Panc1 (cell line): ENCODE results near the gene ZNF195. TPM values are rescaled to one million over a fixed set of nuclear protein-coding genes. Genes with fewer than 3 reads are reported as not detected.

Experiments
- ATAC-seq: fragments of 200-7000 bp; cut with Tn5 transposase; 2 replicates; pipeline ENCODE4 v1.9.1; 2020; ENCODE audit warnings: mild to moderate bottlenecking, moderate library complexity
- BruUV-seq: library from RNA; stranded (reverse); fragments of 400-500 nt; replicated peaks from 2 replicates; lab custom pipeline; 2021; lab: Mats Ljungman, UMichigan
- CTCF ChIA-PET: fragments of 300-600 bp; sonication (Branson Sonifier 250); formaldehyde crosslinking; loops from one replicate; lab custom pipeline; 2022; ENCODE audit warnings: antibody characterized with exemption; lab: Charles Lee
- POLR2A ChIA-PET: fragments of 300-600 bp; sonication (Branson Sonifier 250); formaldehyde crosslinking; loops from one replicate; lab custom pipeline; 2022; ENCODE audit warnings: antibody characterized with exemption; lab: Charles Lee
- DNase-seq: peaks from one replicate; pipeline ENCODE4 v3.0.0-alpha.2; 2010; ENCODE audit warnings: low read depth, low spot score
- H3K27ac ChIP-seq: 2 replicates; pipeline ENCODE4 v1.5.1; 2011; ENCODE audit warnings: mild to moderate bottlenecking, low read length, inconsistent platforms
- H3K27me3 ChIP-seq: fragments of 200-500 bp; sonication (Bioruptor generic); 2 replicates; pipeline ENCODE4 v1.6.0; 2014; ENCODE audit warnings: low read length, inconsistent platforms; ENCODE audit not compliant: control insufficient read depth, insufficient read depth
- H3K36me3 ChIP-seq: fragments of 200-500 bp; sonication (Bioruptor generic); 2 replicates; pipeline ENCODE4 v1.5.1; 2014; ENCODE audit warnings: inconsistent platforms, mild to moderate bottlenecking, low read length, moderate library complexity; ENCODE audit not compliant: control insufficient read depth, insufficient read depth
- H3K4me1 ChIP-seq: 2 replicates; pipeline ENCODE4 v1.5.1; 2011; ENCODE audit warnings: inconsistent platforms, mild to moderate bottlenecking, low read length, moderate library complexity; ENCODE audit not compliant: control insufficient read depth, insufficient read depth
- H3K4me3 ChIP-seq, 2 experiments: 2 replicates each; pipeline ENCODE4 v1.5.1; 2011 to 2012; ENCODE audit warnings: low read depth in 2 of 2, low read length in 2 of 2, mild to moderate bottlenecking in 2 of 2, inconsistent platforms in 1 of 2, moderate library complexity in 1 of 2
- H3K9me3 ChIP-seq: fragments of 200-500 bp; sonication (Bioruptor generic); 2 replicates; pipeline ENCODE4 v1.5.1; 2014; ENCODE audit warnings: low read depth, mild to moderate bottlenecking, inconsistent platforms, low read length, moderate library complexity; ENCODE audit not compliant: control insufficient read depth, insufficient read depth
- POLR2AphosphoS5 ChIP-seq: IDR thresholded peaks from 2 replicates; pipeline ENCODE4 v1.6.1; 2012; ENCODE audit warnings: mild to moderate bottlenecking, low read depth, low read length, moderate library complexity
- SIN3A ChIP-seq: IDR thresholded peaks from 2 replicates; pipeline ENCODE4 v1.6.1; 2012; ENCODE audit warnings: low read depth, mild to moderate bottlenecking, low read length, moderate library complexity, borderline replicate concordance; ENCODE audit not compliant: insufficient read depth
- TCF7L2 ChIP-seq: IDR thresholded peaks from 2 replicates; pipeline ENCODE4 v1.6.1; 2011; ENCODE audit warnings: mild to moderate bottlenecking, low read depth, low read length, inconsistent platforms
- in situ Hi-C: cut with HindIII; loops from 2 replicates; pipeline ENCODE4 v1.10.0; 2016; ENCODE audit warnings: low sequenced_read_pairs, low pct_unique_long_range_greater_than_20kb
- intact Hi-C: fragments of 100-400 bp; cut with micrococcal nuclease; formaldehyde crosslinking; loops from one replicate; pipeline ENCODE4 v1.10.0; 2022; ENCODE audit not compliant: unreplicated experiment
- total RNA-seq: library from RNA; stranded (reverse); gene quantifications from one replicate; pipeline ENCODE4 v1.2.1, GENCODE V29; 2021; ENCODE audit not compliant: unreplicated experiment
- TF ChIP-seq, protein P1 (sequence below): fragments of 450-650 bp; IDR thresholded peaks from 2 replicates; pipeline ENCODE4 v1.5.1; 2017; ENCODE audit warnings: mild to moderate bottlenecking
- TF ChIP-seq, protein P2 (sequence below), 2 experiments: IDR thresholded peaks; 2 replicates each; pipeline ENCODE4 v1.6.1; 2011 to 2012; ENCODE audit warnings: low read depth in 2 of 2, control low read depth in 1 of 2, low read length in 1 of 2, mild to moderate bottlenecking in 1 of 2, moderate library complexity in 1 of 2; ENCODE audit not compliant: insufficient read depth in 1 of 2

Gene ZNF195
- total RNA-seq, 1 experiment from 2014 or later: 79.0 TPM

DNA sequence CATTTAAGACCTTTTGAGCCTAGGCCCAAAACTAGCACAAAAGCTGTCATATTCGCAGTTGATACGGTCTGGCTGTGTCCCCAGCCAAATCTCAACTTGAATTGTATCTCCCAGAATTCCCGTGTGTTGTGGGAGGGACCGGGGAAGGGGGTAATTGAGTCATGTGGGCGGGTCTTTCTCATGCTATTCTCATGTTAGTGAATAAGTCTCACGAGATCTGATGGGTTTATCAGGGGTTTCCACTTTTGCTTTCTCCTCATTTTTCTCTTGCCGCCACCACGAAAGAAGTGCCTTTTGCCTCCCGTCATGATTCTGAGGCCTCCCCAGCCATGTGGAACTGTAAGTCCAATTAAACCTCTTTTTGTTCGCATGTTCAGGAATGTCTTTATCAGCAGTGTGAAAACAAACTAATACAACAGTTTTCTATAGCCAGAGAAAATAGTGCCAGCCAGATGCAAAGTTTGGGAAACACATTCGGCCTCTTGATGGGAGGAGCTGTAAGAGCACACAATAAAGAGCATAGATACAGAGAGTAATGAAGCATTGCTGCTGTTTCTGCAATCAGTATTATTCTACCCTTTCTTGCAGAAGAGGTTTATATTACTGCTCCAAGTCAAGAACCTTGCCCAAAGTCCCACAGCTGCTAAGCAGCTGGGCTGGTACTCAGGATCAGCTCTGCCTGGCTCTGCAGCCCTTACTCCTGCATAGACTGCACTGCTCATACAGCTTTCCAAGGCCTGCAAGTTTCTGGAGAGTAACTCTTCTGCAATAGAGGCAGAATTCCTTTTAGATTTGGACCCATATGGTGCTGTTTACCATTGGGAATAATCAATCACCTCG is 2.0 kb upstream of the ZNF195 start:
- ATAC-seq: no peak
- in situ Hi-C loops (no loop called here), intact Hi-C loops (no loop called here)
- Histone ChIP-seq H3K4me3 (no peak overlapping the region), H3K9me3 (peaks cover 18% of the 10 kb centered on the region; the same call in 1 of the 2 replicates), H3K27ac (no peak overlapping the region), H3K27me3 (no peaks in the 10 kb centered on the region), H3K4me1 (peaks cover 19% of the 10 kb centered on the region), H3K36me3 (peaks cover 13% of the 10 kb centered on the region)
- POLR2A ChIA-PET: no interaction called here
- no peak for DNase-seq
- CTCF ChIA-PET: interaction anchor here (1.5 kb wide), 1 partner anchor 28 kb away, joined by 3 read pairs; no protein-coding TSS in a partner anchor
- TF ChIP-seq, protein P1, sequence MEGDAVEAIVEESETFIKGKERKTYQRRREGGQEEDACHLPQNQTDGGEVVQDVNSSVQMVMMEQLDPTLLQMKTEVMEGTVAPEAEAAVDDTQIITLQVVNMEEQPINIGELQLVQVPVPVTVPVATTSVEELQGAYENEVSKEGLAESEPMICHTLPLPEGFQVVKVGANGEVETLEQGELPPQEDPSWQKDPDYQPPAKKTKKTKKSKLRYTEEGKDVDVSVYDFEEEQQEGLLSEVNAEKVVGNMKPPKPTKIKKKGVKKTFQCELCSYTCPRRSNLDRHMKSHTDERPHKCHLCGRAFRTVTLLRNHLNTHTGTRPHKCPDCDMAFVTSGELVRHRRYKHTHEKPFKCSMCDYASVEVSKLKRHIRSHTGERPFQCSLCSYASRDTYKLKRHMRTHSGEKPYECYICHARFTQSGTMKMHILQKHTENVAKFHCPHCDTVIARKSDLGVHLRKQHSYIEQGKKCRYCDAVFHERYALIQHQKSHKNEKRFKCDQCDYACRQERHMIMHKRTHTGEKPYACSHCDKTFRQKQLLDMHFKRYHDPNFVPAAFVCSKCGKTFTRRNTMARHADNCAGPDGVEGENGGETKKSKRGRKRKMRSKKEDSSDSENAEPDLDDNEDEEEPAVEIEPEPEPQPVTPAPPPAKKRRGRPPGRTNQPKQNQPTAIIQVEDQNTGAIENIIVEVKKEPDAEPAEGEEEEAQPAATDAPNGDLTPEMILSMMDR: no peak
- no TSS peak for BruUV-seq

- DNase-seq (no peak), ATAC-seq (no peak)
- Histone ChIP-seq H3K4me3 (no peak overlapping the region), H3K27ac (no peak overlapping the region), H3K9me3 (peaks cover 70% of the 10 kb centered on the region), H3K36me3 (peaks cover 40% of the 10 kb centered on the region), H3K4me1 (peaks cover 19% of the 10 kb centered on the region), H3K27me3 (no peaks in the 10 kb centered on the region)
- BruUV-seq: no TSS peak
- ChIA-PET CTCF (no interaction called here), POLR2A (no interaction called here)
- TF ChIP-seq, protein P1: no peak
- TF ChIP-seq TCF7L2 (no peak), SIN3A (no peak), POLR2AphosphoS5 (no peak)
- TF ChIP-seq, protein P2, sequence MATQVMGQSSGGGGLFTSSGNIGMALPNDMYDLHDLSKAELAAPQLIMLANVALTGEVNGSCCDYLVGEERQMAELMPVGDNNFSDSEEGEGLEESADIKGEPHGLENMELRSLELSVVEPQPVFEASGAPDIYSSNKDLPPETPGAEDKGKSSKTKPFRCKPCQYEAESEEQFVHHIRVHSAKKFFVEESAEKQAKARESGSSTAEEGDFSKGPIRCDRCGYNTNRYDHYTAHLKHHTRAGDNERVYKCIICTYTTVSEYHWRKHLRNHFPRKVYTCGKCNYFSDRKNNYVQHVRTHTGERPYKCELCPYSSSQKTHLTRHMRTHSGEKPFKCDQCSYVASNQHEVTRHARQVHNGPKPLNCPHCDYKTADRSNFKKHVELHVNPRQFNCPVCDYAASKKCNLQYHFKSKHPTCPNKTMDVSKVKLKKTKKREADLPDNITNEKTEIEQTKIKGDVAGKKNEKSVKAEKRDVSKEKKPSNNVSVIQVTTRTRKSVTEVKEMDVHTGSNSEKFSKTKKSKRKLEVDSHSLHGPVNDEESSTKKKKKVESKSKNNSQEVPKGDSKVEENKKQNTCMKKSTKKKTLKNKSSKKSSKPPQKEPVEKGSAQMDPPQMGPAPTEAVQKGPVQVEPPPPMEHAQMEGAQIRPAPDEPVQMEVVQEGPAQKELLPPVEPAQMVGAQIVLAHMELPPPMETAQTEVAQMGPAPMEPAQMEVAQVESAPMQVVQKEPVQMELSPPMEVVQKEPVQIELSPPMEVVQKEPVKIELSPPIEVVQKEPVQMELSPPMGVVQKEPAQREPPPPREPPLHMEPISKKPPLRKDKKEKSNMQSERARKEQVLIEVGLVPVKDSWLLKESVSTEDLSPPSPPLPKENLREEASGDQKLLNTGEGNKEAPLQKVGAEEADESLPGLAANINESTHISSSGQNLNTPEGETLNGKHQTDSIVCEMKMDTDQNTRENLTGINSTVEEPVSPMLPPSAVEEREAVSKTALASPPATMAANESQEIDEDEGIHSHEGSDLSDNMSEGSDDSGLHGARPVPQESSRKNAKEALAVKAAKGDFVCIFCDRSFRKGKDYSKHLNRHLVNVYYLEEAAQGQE (IDR thresholded peaks at IDR 0.05; ENCODE audit: insufficient read depth in 1 of 2, low read depth in 2 of 2, low read length in 1 of 2): no peak
- intact Hi-C loops (no loop called here), in situ Hi-C loops (no loop called here)
These were observed 3.4 kb downstream of the ZNF195 start for GRCh38 chr11:3375552-3375951.
